H7 (cell line): ENCODE measurements around the gene JAK1. TPM values are rescaled to one million over a fixed set of nuclear protein-coding genes. Genes with fewer than 3 reads are reported as not detected.

Experiments
- DNase-seq: peaks from one replicate; pipeline ENCODE4 v3.0.0; 2012
- H3K27me3 ChIP-seq: 2 replicates; pipeline ENCODE4 v1.6.0; 2011; ENCODE audit warnings: mild to moderate bottlenecking, low read length; ENCODE audit not compliant: control insufficient read depth, insufficient read depth
- H3K36me3 ChIP-seq: replicated peaks from 2 replicates; pipeline ENCODE4 v1.5.1; 2011; ENCODE audit warnings: low read length; ENCODE audit not compliant: control insufficient read depth, insufficient read depth
- H3K4me3 ChIP-seq: 2 replicates; pipeline ENCODE4 v1.5.1; 2011; ENCODE audit warnings: low read depth, mild to moderate bottlenecking, control low read depth, low read length, moderate library complexity; ENCODE audit not compliant: insufficient read depth
- total RNA-seq: library from RNA; depleted of rRNA; stranded (reverse); fragments of >200 nt; shearing (Covaris generic); gene quantifications from 2 replicates; pipeline ENCODE4 v1.2.3, GENCODE V29; 2014; rRNA removed

JAK1 gene
- total RNA-seq, 1 experiment from 2014 or later = 36.7 TPM

GRCh38 chr1:64790832-64791487 lies 175.4 kb downstream of the JAK1 start:
- peaks cover 2% of the 10 kb centered on the region for H3K36me3 ChIP-seq
- H3K4me3 ChIP-seq = no peak overlapping the region
- DNase-seq = no peak
- H3K27me3 ChIP-seq = no peaks in the 10 kb centered on the region

Other genes starting within 250 kb of the JAK1 start
- gene RAVER2, start 221.5 kb downstream of the JAK1 start, total RNA-seq = 27.2 and 35.3 TPM in 2 replicates
- 227 and 297 TPM in 2 replicates for gene AK4, start 181.7 kb upstream of the JAK1 start, total RNA-seq